Colonic mucosa (tissue), 4 donors: ENCODE results near the gene ALDH1A2. TPM values are rescaled to one million over a fixed set of nuclear protein-coding genes. Genes with fewer than 3 reads are reported as not detected.

Source experiments
- DNase-seq: peaks from one replicate; pipeline ENCODE4 v3.0.0-alpha.2; 2020
- H3K27ac ChIP-seq: fragments of 200-600 bp; one replicate; pipeline ENCODE4 v1.8.0; 2021
- H3K27me3 ChIP-seq: fragments of 200-600 bp; one replicate; pipeline ENCODE4 v1.8.0; 2021
- H3K36me3 ChIP-seq: fragments of 200-600 bp; one replicate; pipeline ENCODE4 v1.8.0; 2021
- H3K4me1 ChIP-seq: fragments of 200-600 bp; one replicate; pipeline ENCODE4 v1.8.0; 2021; ENCODE audit warnings: mild to moderate bottlenecking
- H3K4me3 ChIP-seq: fragments of 200-600 bp; one replicate; pipeline ENCODE4 v1.8.0; 2021
- H3K9ac ChIP-seq, 2 donors: one replicate each; pipeline ENCODE4 v1.7.0; 2013; ENCODE audit warnings: control low read depth in 2 of 2, low read depth in 2 of 2, low read length in 2 of 2
- H3K9me3 ChIP-seq: fragments of 200-600 bp; one replicate; pipeline ENCODE4 v1.8.0; 2021
- intact Hi-C: fragments of 100-400 bp; cut with DNase I; formaldehyde crosslinking; loops from one replicate; pipeline ENCODE4 v1.14.1; 2022
- total RNA-seq, 2 donors: library from RNA; stranded (reverse); fragmentation: NEBNext Ultra II Directional in 1 of 2; extraction: Animal tissue kit (Norgen Biotek cat#: 25700) in 1 of 2; gene quantifications; one replicate each; pipeline ENCODE4 v1.2.1, GENCODE V29; 2021
- TF ChIP-seq, protein P1 (sequence below): fragments of 200-600 bp; IDR thresholded peaks from one replicate; pipeline ENCODE4 v1.8.0; 2022; ENCODE audit warnings: antibody characterized with exemption, mild to moderate bottlenecking
- donor health status: healthy.
- donor health status: DM: no; HTN: no; CAD: no.
- donor health status: DM: no; HTN: no; CAD: no.

ALDH1A2 gene
- total RNA-seq, 2 donors from 2014 or later = 1.9 to 2.5 TPM

DNA sequence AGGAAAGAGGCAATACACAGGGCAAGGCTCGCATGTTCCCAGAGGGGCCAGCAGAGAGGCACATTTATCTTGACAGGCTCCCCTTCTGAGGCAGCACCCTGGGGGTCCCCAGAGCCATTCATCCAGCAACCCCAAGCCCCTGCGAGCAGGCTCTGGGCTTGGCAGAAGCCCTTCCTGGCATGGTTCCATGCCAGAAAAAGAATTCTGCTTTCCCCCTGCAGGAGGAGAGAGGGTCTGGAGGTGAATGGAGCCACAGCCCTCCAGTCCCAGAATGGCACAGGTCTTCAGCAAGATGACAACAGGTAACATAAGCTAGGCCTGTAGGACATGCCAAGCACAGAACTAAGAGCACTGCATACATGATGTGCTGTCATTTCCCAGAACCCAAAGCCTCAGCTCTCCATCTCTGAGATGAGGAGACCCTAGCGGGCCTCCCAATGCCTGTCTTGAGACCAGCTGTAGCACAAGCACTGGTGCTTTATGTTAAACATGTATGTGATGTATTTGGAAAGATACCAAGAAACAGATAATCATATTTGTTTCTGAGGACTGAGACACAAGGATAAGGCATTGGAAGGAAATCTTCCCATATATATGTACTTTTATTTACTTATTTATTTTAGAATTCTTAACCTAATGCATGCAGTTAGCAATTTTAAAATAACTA is 121.6 kb downstream of the ALDH1A2 start:
- DNase-seq = no peak
- no peak overlapping the region for H3K9ac ChIP-seq
- TF ChIP-seq, protein P1, sequence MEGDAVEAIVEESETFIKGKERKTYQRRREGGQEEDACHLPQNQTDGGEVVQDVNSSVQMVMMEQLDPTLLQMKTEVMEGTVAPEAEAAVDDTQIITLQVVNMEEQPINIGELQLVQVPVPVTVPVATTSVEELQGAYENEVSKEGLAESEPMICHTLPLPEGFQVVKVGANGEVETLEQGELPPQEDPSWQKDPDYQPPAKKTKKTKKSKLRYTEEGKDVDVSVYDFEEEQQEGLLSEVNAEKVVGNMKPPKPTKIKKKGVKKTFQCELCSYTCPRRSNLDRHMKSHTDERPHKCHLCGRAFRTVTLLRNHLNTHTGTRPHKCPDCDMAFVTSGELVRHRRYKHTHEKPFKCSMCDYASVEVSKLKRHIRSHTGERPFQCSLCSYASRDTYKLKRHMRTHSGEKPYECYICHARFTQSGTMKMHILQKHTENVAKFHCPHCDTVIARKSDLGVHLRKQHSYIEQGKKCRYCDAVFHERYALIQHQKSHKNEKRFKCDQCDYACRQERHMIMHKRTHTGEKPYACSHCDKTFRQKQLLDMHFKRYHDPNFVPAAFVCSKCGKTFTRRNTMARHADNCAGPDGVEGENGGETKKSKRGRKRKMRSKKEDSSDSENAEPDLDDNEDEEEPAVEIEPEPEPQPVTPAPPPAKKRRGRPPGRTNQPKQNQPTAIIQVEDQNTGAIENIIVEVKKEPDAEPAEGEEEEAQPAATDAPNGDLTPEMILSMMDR = no peak

DNA sequence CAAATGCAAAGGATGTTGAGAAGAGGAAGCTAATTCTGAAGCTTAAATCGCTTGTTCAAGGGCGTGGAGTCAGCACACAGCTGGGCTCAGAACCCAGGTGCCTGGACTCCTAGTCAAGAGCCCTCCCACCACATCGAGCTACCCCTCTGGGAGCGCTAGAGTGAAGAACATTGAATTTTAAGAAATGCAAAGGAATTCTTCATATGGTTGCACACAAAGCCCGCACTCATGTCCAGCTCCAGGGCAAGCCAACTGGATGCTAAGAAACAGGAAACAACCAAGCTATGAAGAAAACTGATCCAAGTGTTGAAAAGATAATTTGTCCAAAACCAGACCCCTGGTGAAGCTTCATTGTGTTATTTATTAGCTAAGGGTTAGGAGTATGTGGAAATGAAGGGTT is 122.3 kb downstream of the ALDH1A2 start:
- H3K36me3 ChIP-seq = no peaks in the 10 kb centered on the region
- no peaks in the 10 kb centered on the region for H3K4me1 ChIP-seq
- no peaks in the 10 kb centered on the region for H3K9me3 ChIP-seq
- H3K9ac ChIP-seq = no peak overlapping the region
- H3K27me3 ChIP-seq = no peaks in the 10 kb centered on the region
- H3K27ac ChIP-seq = no peak overlapping the region
- DNase-seq = no peak
- TF ChIP-seq, protein P1 = no peak
- no peak overlapping the region for H3K4me3 ChIP-seq
- intact Hi-C loops = no loop called here

More for the DNA sequence above, 121.6 kb downstream of the ALDH1A2 start:
- Histone ChIP-seq H3K9me3 (no peaks in the 10 kb centered on the region), H3K27ac (no peak overlapping the region), H3K36me3 (no peaks in the 10 kb centered on the region), H3K4me1 (no peaks in the 10 kb centered on the region), H3K4me3 (no peak overlapping the region), H3K27me3 (no peaks in the 10 kb centered on the region)
- intact Hi-C loops = no loop called here

DNA sequence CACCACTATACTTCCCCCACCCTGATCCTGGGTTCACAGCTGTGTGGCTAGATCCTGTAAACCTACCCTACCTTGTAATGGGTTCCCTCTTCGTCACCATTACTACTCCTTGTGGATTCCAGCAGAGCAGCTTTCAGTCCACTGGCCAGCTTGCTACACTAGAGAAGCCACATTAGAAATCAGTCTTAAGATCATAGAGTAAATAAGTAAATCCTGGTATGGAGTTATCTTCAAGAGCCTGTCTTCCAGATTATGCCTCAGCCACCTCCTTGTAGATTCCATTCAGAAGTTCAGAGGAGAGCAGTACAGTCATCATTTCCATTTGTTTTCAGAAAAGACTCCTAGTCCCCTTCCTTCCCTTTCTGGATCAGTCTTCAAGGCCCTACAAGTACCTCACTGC is 123.7 kb downstream of the ALDH1A2 start:
- H3K4me3 ChIP-seq = no peak overlapping the region
- no peak for DNase-seq
- intact Hi-C loops = no loop called here

DNA sequence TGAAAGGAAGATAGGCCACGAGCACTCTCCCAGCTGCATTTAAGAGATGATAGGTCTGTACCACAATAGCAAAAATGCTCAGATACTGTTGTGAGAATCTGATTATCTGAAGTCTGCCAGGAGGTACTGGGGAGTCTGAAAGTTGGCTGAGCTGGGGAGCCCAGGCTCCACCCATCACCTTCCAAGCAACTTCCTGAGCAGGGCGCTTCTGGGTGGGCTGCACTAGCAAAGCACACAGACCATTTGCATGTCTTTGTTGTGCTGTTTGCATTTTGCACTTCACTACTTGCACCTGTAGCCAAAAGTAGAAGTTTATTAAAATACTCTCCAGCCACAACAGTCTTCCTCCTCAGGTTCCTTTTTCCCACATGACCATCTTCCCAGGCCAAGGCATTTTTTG is 133.2 kb downstream of the ALDH1A2 start:
- H3K9ac ChIP-seq = no peak overlapping the region
- H3K4me3 ChIP-seq = no peak overlapping the region
- no peaks in the 10 kb centered on the region for H3K27me3 ChIP-seq
- H3K36me3 ChIP-seq = no peaks in the 10 kb centered on the region
- intact Hi-C loops = no loop called here
- H3K9me3 ChIP-seq = no peaks in the 10 kb centered on the region
- H3K27ac ChIP-seq = no peak overlapping the region
- no peak for DNase-seq
- TF ChIP-seq, protein P1 = no peak
- H3K4me1 ChIP-seq = no peaks in the 10 kb centered on the region

More for the DNA sequence above, 123.7 kb downstream of the ALDH1A2 start:
- TF ChIP-seq, protein P1 = no peak
- H3K36me3 ChIP-seq = no peaks in the 10 kb centered on the region
- no peak overlapping the region for H3K27ac ChIP-seq
- no peaks in the 10 kb centered on the region for H3K4me1 ChIP-seq
- H3K27me3 ChIP-seq = no peaks in the 10 kb centered on the region
- no peaks in the 10 kb centered on the region for H3K9me3 ChIP-seq
- H3K9ac ChIP-seq = no peak overlapping the region

DNA sequence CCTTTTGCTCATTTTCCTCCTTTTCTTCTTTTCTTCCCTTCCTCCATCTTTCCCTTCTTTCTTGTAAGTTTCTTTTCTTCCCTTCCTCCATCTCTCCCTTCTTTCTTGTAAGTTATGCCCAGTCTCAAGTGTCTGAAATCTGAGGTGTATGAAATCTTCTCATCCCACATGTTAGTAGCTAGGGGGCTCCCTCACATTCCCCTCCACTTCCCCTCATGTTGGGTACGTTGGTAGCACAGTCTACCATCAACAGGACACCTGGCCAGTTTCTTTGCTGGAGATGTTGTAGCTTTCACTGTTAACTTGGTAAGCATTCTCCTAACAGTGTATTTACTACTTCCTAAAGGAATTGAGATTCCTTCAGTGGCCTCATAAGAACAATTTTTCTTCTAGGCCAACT is 133.9 kb downstream of the ALDH1A2 start:
- H3K9me3 ChIP-seq = no peaks in the 10 kb centered on the region
- TF ChIP-seq, protein P1 = no peak
- H3K4me1 ChIP-seq = no peaks in the 10 kb centered on the region
- no peak overlapping the region for H3K4me3 ChIP-seq
- no peaks in the 10 kb centered on the region for H3K36me3 ChIP-seq
- H3K9ac ChIP-seq = no peak overlapping the region
- H3K27ac ChIP-seq = no peak overlapping the region
- DNase-seq = no peak
- intact Hi-C loops = no loop called here
- no peaks in the 10 kb centered on the region for H3K27me3 ChIP-seq
